PC-9 (cell line): ENCODE results near the gene ANKRD35. TPM values are rescaled to one million over a fixed set of nuclear protein-coding genes. Genes with fewer than 3 reads are reported as not detected.

Experiments
- BruUV-seq: library from RNA; stranded (reverse); fragments of 400-500 nt; replicated peaks from 2 replicates; lab custom pipeline; 2021; lab: Mats Ljungman, UMichigan
- CTCF ChIA-PET: fragments of 300-600 bp; sonication (Branson Sonifier 250); formaldehyde crosslinking; loops from one replicate; lab custom pipeline; 2022; ENCODE audit warnings: antibody characterized with exemption; lab: Charles Lee
- POLR2A ChIA-PET: fragments of 300-600 bp; sonication (Branson Sonifier 250); formaldehyde crosslinking; loops from one replicate; lab custom pipeline; 2022; ENCODE audit warnings: antibody characterized with exemption; ENCODE audit not compliant: unreplicated experiment; lab: Charles Lee
- DNase-seq, 2 experiments: peaks; one replicate each; pipeline versions ENCODE4 v3.0.0 to v3.0.0-alpha.2; 2015 to 2022; ENCODE audit warnings: mixed read lengths in 1 of 2
- H2AFZ ChIP-seq: fragments of 200-600 bp; sonication (generic); 2 replicates; pipeline ENCODE4 v1.8.1; 2017; ENCODE audit warnings: antibody characterized with exemption
- H3F3A ChIP-seq: fragments of 200-600 bp; sonication (generic); 2 replicates; pipeline ENCODE4 v1.8.1; 2017; ENCODE audit warnings: antibody characterized with exemption, mild to moderate bottlenecking, low read depth; ENCODE audit not compliant: insufficient read depth
- H3K27ac ChIP-seq: fragments of 200-600 bp; sonication (generic); 2 replicates; pipeline ENCODE4 v1.6.1; 2016; ENCODE audit warnings: mixed run types
- H3K27me3 ChIP-seq: fragments of 200-600 bp; sonication (generic); 2 replicates; pipeline ENCODE4 v1.6.1; 2016; ENCODE audit warnings: low read depth, mixed run types; ENCODE audit not compliant: insufficient read depth
- H3K36me3 ChIP-seq: fragments of 200-600 bp; sonication (generic); 2 replicates; pipeline ENCODE4 v1.6.1; 2016; ENCODE audit warnings: low read depth, mixed run types
- H3K4me1 ChIP-seq: fragments of 200-600 bp; sonication (generic); replicated peaks from 2 replicates; pipeline ENCODE4 v1.6.1; 2016; ENCODE audit warnings: mixed run types; ENCODE audit not compliant: insufficient read depth
- H3K4me2 ChIP-seq: fragments of 200-600 bp; sonication (generic); 2 replicates; pipeline ENCODE4 v1.6.1; 2017; ENCODE audit warnings: mixed run types
- H3K4me3 ChIP-seq: fragments of 200-600 bp; sonication (generic); 2 replicates; pipeline ENCODE4 v1.6.1; 2016; ENCODE audit warnings: mixed run types
- H3K79me2 ChIP-seq: fragments of 200-600 bp; sonication (generic); 2 replicates; pipeline ENCODE4 v1.6.1; 2017; ENCODE audit warnings: low read depth, mixed run types
- H3K9me2 ChIP-seq: fragments of 200-600 bp; sonication (generic); 2 replicates; pipeline ENCODE4 v1.8.1; 2017; ENCODE audit warnings: mild to moderate bottlenecking; ENCODE audit not compliant: insufficient read depth
- H3K9me3 ChIP-seq: fragments of 200-600 bp; sonication (generic); 2 replicates; pipeline ENCODE4 v1.8.1; 2016; ENCODE audit warnings: low read depth; ENCODE audit not compliant: insufficient read depth
- H4K20me1 ChIP-seq: fragments of 200-600 bp; sonication (generic); 2 replicates; pipeline ENCODE4 v1.8.1; 2017; ENCODE audit not compliant: insufficient read depth
- EZH2 ChIP-seq: fragments of 200-600 bp; sonication (generic); IDR thresholded peaks from 2 replicates; pipeline ENCODE4 v1.8.0; 2017; ENCODE audit warnings: antibody characterized with exemption, low read depth
- intact Hi-C: fragments of 100-400 bp; cut with micrococcal nuclease; formaldehyde crosslinking; loops from one replicate; pipeline ENCODE4 v1.10.0; 2022; ENCODE audit not compliant: unreplicated experiment
- total RNA-seq: library from RNA; stranded (reverse); gene quantifications from 2 replicates; pipeline ENCODE4 v1.2.3, GENCODE V29; 2021
- TF ChIP-seq, protein P1 (sequence below): fragments of 200-600 bp; sonication (generic); conservative IDR thresholded peaks from 2 replicates; pipeline ENCODE4 v1.6.1; 2017; ENCODE audit warnings: mixed run types, antibody characterized with exemption, mild to moderate bottlenecking, moderate library complexity

The ANKRD35 gene
- total RNA-seq, 1 experiment from 2014 or later, result 1.2 TPM

DNA sequence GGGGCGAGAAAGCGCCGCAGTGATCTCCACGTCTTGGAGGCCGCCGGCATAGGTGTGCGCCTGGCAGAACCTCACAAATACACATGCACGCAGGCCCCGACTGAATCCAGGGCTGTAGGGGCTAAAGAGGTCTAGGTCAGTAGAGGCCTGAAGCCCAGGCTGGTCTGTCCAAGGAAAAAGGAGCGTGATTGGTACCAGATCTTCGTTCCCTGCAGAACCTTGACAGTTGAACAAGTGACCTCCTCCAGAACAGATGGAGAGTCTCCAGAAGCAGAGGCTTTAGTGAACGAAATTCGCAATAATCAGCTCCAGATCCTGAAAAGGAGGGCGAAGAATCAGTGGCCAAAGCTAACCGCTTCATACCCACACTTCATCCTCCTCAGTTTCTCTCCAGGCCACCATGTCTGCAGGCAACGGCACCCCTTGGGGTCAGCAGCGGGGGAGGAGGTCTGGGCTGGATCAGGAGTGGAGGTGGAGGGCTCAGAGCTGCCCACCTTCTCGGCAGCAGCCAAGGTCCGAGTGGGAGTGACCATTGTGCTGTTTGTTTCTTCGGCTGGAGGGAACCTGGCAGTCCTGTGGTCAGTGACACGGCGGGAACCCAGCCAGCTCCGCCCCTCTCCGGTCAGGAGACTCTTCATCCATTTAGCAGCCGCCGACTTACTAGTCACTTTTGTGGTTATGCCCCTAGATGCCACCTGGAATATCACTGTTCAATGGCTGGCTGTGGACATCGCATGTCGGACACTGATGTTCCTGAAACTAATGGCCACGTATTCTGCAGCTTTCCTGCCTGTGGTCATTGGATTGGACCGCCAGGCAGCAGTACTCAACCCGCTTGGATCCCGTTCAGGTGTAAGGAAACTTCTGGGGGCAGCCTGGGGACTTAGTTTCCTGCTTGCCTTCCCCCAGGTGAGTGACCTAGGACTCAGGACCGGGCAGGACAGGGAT is 33.6 kb upstream of the ANKRD35 start:
- H4K20me1 ChIP-seq, result no peaks in the 10 kb centered on the region; the same call in 1 of the 2 replicates
- H3K27me3 ChIP-seq, result no peaks in the 10 kb centered on the region
- H2AFZ ChIP-seq, result peak overlapping the region; percentile 96
- ChIA-PET CTCF (interaction anchor here (0.6 to 1.2 kb wide), 5 partner anchors 10 to 93 kb away, joined by 3 to 5 read pairs (median 3); partner anchors contain the start of genes ITGA10 and PIAS3), POLR2A (interaction anchor here (0.6 to 1.1 kb wide), 4 partner anchors 8 to 138 kb away, joined by 3 to 6 read pairs (median 5); partner anchors contain the start of genes LIX1L, PIAS3 and RBM8A)
- H3K4me1 ChIP-seq, result peaks cover 11% of the 10 kb centered on the region
- intact Hi-C loops, result loop anchor here (1.0 to 5.0 kb wide), 4 partner anchors 27 to 93 kb away; partner anchors contain the start of gene PIAS3
- peaks cover 10% of the 10 kb centered on the region for H3K79me2 ChIP-seq
- peak; percentile 67 to 82 for DNase-seq
- H3K4me3 ChIP-seq, result peak overlapping the region; percentile 80
- peaks cover 47% of the 10 kb centered on the region for H3F3A ChIP-seq
- no TSS peak for BruUV-seq
- H3K4me2 ChIP-seq, result peak overlapping the region; percentile 98
- H3K9me3 ChIP-seq, result no peaks in the 10 kb centered on the region
- H3K9me2 ChIP-seq, result no peaks in the 10 kb centered on the region
- H3K36me3 ChIP-seq, result peaks cover 15% of the 10 kb centered on the region; the same call in 1 of the 2 replicates
- H3K27ac ChIP-seq, result peak overlapping the region; percentile 64
- TF ChIP-seq EZH2, result no peak
- TF ChIP-seq, protein P1, sequence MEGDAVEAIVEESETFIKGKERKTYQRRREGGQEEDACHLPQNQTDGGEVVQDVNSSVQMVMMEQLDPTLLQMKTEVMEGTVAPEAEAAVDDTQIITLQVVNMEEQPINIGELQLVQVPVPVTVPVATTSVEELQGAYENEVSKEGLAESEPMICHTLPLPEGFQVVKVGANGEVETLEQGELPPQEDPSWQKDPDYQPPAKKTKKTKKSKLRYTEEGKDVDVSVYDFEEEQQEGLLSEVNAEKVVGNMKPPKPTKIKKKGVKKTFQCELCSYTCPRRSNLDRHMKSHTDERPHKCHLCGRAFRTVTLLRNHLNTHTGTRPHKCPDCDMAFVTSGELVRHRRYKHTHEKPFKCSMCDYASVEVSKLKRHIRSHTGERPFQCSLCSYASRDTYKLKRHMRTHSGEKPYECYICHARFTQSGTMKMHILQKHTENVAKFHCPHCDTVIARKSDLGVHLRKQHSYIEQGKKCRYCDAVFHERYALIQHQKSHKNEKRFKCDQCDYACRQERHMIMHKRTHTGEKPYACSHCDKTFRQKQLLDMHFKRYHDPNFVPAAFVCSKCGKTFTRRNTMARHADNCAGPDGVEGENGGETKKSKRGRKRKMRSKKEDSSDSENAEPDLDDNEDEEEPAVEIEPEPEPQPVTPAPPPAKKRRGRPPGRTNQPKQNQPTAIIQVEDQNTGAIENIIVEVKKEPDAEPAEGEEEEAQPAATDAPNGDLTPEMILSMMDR, result no peak

DNA sequence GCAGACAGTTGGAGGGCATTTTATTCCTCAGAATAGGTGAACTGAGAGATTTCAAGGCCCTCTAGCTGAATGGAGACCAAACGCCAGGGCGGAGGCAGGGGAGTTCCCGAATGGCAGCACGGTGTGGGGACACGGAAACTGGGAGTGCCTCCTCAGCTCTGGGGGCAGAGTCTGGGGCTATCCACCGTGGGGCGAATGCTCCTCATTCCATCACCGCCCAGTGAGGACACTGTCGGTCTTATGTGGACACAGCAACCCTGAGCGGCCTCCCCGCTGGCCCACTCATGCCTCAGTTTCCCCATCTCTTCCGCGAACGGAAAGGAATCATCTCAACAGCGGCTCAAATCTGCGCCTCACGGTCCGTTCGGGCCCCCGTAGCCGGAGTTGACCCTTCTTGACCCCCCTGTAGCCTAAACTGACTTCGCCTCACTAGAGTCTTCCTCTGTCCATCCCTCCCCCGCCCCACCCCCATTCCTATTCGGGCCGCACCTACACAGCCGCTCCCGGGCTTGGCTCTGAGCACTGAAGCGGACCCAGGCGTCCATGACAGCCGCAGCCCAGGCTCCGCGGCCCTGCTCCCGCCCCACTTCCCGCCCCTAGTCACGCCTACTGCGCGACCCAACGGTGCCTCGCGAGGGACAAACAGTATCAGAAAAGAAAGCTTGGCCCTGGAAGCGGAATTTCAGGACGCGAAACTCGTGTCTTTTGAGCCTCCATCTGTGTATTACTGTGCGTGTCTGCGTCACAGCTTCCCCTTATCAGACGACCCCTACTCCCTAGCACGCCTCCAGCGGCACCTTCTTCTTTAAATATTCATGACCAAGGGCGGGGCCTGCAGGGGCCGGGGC is 32.7 kb upstream of the ANKRD35 start, which contains the start of gene PEX11B:
Gene PEX11B, minus strand, starts transcription at position 574 of the 848 bp plus-strand sequence. Its CDS starts 29 bp downstream, at position 545.
- intact Hi-C loops, result loop anchor here (2.0 to 5.0 kb wide), 3 partner anchors 59 to 94 kb away; partner anchors contain the start of gene PIAS3
- Histone ChIP-seq H2AFZ (peak within 1 kb of the TSS; percentile 96), H4K20me1 (no peaks in the 10 kb centered on the region; the same call in 1 of the 2 replicates), H3F3A (peaks cover 44% of the 10 kb centered on the region), H3K9me3 (no peaks in the 10 kb centered on the region), H3K36me3 (peaks cover 13% of the 10 kb centered on the region; the same call in 1 of the 2 replicates), H3K9me2 (no peaks in the 10 kb centered on the region), H3K4me3 (peak within 1 kb of the TSS; percentile 80), H3K27ac (peak within 1 kb of the TSS; percentile 64), H3K79me2 (peaks cover 10% of the 10 kb centered on the region), H3K27me3 (no peaks in the 10 kb centered on the region), H3K4me1 (peaks cover 11% of the 10 kb centered on the region), H3K4me2 (peak within 1 kb of the TSS; percentile 98)
- CTCF ChIA-PET, result interaction anchor here (0.6 to 1.2 kb wide), 5 partner anchors 11 to 94 kb away, joined by 3 to 8 read pairs (median 4); partner anchors contain the start of gene PIAS3
- DNase-seq, result peak; percentile 66 to 83
- POLR2A ChIA-PET, result interaction anchor here (0.6 to 1.1 kb wide), 4 partner anchors 9 to 137 kb away, joined by 3 to 6 read pairs (median 5); partner anchors contain the start of genes LIX1L, PIAS3 and RBM8A
- TF ChIP-seq, protein P1, result no peak
- TSS peak; percentile 0 for BruUV-seq
